ENCODE results near the gene UACA.

DNA sequence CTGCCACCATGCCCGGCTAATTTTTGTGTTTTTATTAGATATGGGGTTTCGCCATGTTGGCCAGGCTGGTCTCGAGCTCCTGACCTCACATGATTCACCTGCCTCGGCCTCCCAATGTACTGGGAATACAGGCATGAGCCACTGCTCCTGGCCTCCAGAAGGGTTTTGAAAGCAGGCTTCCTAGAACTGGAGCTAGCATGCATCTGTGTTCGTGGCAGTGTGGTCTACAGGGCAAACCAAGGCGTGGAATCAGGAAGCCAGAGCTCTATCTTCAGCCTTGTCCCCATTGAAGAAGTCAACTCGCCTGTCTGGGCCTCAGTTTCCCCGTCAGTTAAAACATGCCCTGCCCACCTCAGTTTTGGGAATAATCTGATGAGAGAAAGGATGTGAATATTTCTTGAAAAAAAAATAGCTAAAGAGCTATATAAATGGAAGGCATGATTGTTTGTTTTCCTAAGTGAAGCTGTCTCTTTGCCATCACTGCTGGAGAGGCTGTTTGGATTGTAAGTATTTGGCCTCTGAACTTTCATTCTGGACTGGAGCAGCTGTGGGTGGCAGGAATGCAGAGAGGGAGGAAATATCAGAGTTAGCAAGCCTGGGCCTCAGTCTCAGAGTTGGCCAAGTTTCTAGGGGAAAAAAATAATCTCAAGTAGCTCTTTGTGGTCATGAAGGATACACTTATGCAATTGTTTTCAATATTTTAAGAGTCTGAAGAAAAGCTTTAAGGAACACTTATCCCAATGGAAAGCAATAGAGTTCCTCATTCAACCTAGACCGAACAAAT, 36.5 kb upstream of the UACA start:
- TF ChIP-seq TCF4 (CRISPR knock-in tag; IDR thresholded peaks at IDR 0.05; ENCODE audit: borderline replicate concordance) (no peak), ZNF565 (CRISPR knock-in tag; conservative IDR thresholded peaks at IDR 0.05; ENCODE audit: low read depth) (no peak), PPARA (CRISPR knock-in tag; IDR thresholded peaks at IDR 0.05; ENCODE audit: borderline replicate concordance) (no peak)
- TF ChIP-seq, protein P1, sequence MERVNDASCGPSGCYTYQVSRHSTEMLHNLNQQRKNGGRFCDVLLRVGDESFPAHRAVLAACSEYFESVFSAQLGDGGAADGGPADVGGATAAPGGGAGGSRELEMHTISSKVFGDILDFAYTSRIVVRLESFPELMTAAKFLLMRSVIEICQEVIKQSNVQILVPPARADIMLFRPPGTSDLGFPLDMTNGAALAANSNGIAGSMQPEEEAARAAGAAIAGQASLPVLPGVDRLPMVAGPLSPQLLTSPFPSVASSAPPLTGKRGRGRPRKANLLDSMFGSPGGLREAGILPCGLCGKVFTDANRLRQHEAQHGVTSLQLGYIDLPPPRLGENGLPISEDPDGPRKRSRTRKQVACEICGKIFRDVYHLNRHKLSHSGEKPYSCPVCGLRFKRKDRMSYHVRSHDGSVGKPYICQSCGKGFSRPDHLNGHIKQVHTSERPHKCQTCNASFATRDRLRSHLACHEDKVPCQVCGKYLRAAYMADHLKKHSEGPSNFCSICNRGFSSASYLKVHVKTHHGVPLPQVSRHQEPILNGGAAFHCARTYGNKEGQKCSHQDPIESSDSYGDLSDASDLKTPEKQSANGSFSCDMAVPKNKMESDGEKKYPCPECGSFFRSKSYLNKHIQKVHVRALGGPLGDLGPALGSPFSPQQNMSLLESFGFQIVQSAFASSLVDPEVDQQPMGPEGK (CRISPR knock-in tag; IDR thresholded peaks at IDR 0.05; ENCODE audit: borderline replicate concordance), result no peak

Measured in SK-N-SH treated with all-trans-retinoic acid at 6 μM for 48 hours (cell line).